H7 (cell line): ENCODE results near the gene MKI67. TPM values are rescaled to one million over a fixed set of nuclear protein-coding genes. Genes with fewer than 3 reads are reported as not detected.
"Not testable (repeated sequence)": the region's sequence is repeated elsewhere in the genome, so short reads cannot be mapped to it uniquely, and the experiment has no call there.

Experiments
- DNase-seq: peaks from one replicate; pipeline ENCODE4 v3.0.0; 2012
- H3K27me3 ChIP-seq: 2 replicates; pipeline ENCODE4 v1.6.0; 2011; ENCODE audit warnings: mild to moderate bottlenecking, low read length; ENCODE audit not compliant: control insufficient read depth, insufficient read depth
- H3K36me3 ChIP-seq: replicated peaks from 2 replicates; pipeline ENCODE4 v1.5.1; 2011; ENCODE audit warnings: low read length; ENCODE audit not compliant: control insufficient read depth, insufficient read depth
- H3K4me3 ChIP-seq: 2 replicates; pipeline ENCODE4 v1.5.1; 2011; ENCODE audit warnings: low read depth, mild to moderate bottlenecking, control low read depth, low read length, moderate library complexity; ENCODE audit not compliant: insufficient read depth
- total RNA-seq: library from RNA; depleted of rRNA; stranded (reverse); fragments of >200 nt; shearing (Covaris generic); gene quantifications from 2 replicates; pipeline ENCODE4 v1.2.3, GENCODE V29; 2014

Gene MKI67
- total RNA-seq, 1 experiment from 2014 or later = 17.1 TPM

DNA sequence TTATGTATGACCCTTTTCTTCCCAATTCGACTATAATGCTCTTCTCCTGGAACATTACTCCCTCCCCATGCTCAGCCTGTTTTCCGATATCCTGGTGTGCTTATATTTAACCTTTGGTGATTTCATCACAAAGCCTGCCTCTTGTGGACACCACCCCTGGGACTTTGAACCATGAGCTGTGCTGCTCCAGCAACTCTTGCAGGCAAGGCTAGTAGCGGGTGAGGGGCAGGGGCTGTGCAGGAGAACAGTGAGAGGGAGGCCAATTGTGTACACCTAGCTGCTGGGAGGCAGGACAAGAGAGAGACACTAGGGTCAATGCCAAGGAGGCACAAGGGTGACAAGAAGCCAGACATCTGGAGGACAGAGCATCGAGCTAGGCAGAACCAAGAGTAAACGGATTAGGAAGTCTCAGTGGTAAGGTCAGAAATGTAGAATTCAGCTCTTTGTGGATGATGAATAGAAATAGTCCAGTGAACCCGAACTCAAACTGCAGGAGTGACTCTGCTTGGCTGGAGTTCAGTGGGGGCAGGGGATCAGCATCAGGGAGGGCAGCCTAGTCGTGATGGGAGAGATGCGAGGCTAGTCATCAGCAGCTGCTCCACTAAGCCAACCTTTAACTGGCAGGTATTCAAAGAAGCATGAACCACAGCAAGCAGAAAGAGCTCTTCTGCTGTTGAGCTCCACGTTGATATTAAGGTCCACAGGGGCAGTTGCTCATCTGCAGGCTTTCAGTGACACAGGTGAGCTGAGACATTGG is 31.0 kb upstream of the MKI67 start:
- no peak for DNase-seq
- Histone ChIP-seq H3K36me3 (no peaks in the 10 kb centered on the region), H3K27me3 (no peaks in the 10 kb centered on the region), H3K4me3 (no peak overlapping the region)

DNA sequence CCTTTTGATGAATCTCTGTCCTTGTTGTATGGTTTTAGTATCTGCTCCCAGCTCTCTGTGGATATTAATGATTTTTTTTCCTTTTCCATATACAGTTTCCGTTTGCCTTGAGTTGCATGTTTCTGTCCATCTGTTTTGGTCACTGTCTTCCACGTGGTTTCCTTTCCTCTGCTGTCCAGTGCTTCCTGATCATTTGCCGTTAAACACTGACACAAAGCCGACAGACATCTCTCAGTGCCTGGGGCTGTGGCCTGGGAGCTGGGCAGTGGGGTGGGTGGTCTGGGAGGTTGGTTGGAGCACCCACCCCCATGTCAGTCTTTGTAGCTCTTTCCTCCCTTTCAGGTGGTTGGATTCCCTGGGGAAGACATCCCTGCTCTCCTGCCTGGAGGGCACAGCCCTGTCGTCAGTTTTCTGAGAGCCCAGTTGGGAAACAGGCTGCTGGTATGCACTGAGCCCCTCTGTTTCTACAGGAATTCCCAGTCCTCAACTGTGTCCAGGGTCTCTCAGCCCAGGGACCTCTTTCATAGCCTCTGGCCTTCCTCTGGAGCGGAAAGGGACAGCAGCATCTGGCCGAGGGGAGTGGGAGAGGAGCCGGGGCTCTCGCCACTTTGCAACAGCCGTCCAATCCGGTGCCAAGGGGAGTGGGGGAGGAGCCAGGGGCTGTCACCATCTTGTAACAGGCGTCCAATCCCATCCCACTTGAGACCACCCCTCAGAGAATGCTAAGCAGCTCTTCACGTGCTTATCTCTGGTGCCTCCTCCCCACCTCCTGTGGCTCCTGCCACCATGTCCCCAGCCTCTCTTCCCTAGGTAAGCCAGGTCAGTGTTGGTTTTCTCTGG is 26.7 kb upstream of the MKI67 start:
- Histone ChIP-seq H3K4me3 (no peak overlapping the region), H3K36me3 (no peaks in the 10 kb centered on the region), H3K27me3 (peaks cover 3% of the 10 kb centered on the region)
- DNase-seq = peak; percentile 72

GRCh38 chr10:128151031-128151430 is 24.8 kb upstream of the MKI67 start:
- DNase-seq = peak; percentile 46
- Histone ChIP-seq H3K4me3 (no peak overlapping the region), H3K36me3 (no peaks in the 10 kb centered on the region), H3K27me3 (peaks cover 3% of the 10 kb centered on the region)

DNA sequence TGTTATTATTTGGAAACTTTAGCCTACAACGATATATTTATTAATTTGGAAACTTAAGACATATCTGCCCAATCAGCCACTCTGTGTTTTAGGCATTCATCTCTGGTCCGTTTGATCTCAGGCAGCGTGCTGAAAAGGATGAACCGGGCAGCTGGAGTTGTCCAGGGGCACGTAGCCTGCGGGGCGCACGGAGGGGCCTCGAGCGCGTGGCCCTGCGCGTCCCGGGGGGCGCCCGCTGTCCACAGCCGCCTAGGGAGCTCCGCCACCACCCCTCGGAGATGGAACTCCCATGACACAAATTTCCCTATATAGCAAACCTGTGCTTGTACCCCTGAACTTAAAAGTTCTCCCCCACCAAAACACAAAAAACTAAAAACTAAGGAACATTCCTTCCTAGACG is 24.3 kb upstream of the MKI67 start:
- DNase-seq = peak; percentile 60
- Histone ChIP-seq H3K36me3 (no peaks in the 10 kb centered on the region), H3K27me3 (peaks cover 3% of the 10 kb centered on the region), H3K4me3 (peak overlapping the region; percentile 67)

- peak; percentile 98 for DNase-seq
- Histone ChIP-seq H3K36me3 (no peaks in the 10 kb centered on the region), H3K27me3 (peaks cover 3% of the 10 kb centered on the region), H3K4me3 (peak overlapping the region; percentile 67)
Observed at GRCh38 chr10:128150045-128150493, 23.8 kb upstream of the MKI67 start.

- DNase-seq = no peak
- Histone ChIP-seq H3K27me3 (peaks cover 3% of the 10 kb centered on the region), H3K36me3 (no peaks in the 10 kb centered on the region), H3K4me3 (peak overlapping the region; percentile 28; the same call in 1 of the 2 replicates)
Observed at GRCh38 chr10:128149267-128150014, 23.2 kb upstream of the MKI67 start.

DNA sequence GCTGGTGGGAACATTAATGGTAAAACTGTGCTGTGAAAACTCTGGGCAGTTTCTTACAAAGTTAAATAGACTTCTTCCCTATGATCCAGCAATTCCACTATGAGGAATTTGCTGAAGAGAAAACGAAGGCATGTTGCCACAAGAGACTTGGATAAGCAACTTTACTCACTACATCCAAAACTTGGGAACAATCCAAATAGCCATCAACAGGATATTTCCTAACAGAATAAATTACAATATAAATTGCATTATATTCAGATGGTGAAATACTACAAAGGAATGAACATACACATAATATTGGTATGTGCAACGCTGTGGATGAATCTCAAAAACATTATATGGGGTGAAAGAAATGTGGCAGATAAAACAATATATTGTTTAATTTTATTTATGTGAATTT is 21.4 kb upstream of the MKI67 start:
- no peak for DNase-seq
- Histone ChIP-seq H3K27me3 (peaks cover 3% of the 10 kb centered on the region), H3K4me3 (no peak overlapping the region), H3K36me3 (no peaks in the 10 kb centered on the region)

DNA sequence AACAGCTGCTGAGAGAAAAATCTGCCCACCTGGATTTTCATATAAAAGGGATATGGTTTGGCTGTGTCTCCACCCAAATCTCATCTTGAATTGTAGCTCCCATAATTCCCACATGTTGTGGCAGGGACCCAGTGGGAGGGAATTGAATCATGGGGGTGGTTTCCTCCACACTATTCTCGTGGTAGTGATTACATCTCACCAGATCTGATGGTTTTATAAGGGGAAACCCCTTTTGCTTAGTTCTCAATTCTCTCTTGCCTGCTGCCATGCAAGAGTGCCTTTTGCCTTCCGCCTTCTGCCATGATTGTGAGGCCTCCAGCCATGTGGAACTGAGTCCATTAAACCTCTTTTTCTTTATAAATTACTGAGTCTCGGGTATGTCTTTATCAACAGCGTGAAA is 20.8 kb upstream of the MKI67 start:
- Histone ChIP-seq H3K27me3 (peaks cover 3% of the 10 kb centered on the region), H3K36me3 (no peaks in the 10 kb centered on the region), H3K4me3 (no peak overlapping the region)
- DNase-seq = no peak

- Histone ChIP-seq H3K36me3 (no peaks in the 10 kb centered on the region), H3K27me3 (no peaks in the 10 kb centered on the region; the same call in 1 of the 2 replicates), H3K4me3 (no peak overlapping the region)
- DNase-seq = no peak
Observed at GRCh38 chr10:128144547-128144946, 18.3 kb upstream of the MKI67 start.

- no peak overlapping the region for H3K4me3 ChIP-seq
- no peaks in the 10 kb centered on the region for H3K36me3 ChIP-seq
- no peak for DNase-seq
- no peaks in the 10 kb centered on the region for H3K27me3 ChIP-seq
Observed at GRCh38 chr10:128143531-128143930, 17.3 kb upstream of the MKI67 start.

- DNase-seq = no peak
- Histone ChIP-seq H3K27me3 (no peaks in the 10 kb centered on the region), H3K36me3 (no peaks in the 10 kb centered on the region), H3K4me3 (no peak overlapping the region)
Observed at GRCh38 chr10:128140425-128140824, 14.2 kb upstream of the MKI67 start.

DNA sequence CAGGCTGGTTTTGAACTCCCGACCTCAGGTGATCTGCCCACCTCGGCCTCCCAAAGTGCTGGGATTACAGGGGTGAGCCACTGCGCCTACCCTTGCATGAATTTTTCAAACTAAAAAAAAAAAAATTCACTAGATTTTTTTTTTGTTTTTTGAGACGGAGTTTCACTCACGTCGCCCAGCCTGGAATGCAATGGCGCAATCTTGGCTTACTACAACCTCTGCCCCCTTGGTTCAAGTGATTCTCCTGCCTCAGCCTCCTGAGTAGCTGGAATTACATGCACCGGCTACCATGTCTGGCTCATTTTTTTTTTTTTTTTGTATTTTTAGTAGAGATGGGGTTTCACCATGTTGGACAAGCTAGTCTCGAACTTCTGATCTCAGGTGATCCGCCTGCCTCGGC is 12.2 kb upstream of the MKI67 start:
- H3K27me3 ChIP-seq, H3K36me3 ChIP-seq, DNase-seq, H3K4me3 ChIP-seq: not testable (repeated sequence)

DNA sequence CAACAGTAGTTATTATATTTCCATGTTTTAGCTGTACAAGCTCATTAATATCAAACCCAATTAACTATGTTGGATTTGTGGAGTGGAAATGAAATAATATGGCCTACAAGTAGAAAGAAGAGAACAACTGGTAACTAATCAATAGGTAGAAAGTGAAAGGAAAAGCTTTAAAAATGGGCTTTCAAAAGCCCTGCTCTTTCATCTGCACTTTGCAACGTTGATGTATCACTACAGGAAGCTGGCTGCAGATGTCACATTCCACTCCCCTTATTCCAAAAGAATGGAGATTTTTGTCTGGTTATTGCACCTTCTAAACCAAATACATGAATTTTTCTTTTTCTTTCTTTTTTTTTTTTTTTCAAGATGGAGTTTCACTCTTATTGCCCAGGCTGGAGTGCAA is 11.7 kb upstream of the MKI67 start:
- Histone ChIP-seq H3K4me3 (no peak overlapping the region), H3K36me3 (no peaks in the 10 kb centered on the region), H3K27me3 (no peaks in the 10 kb centered on the region)
- DNase-seq = no peak

GRCh38 chr10:128130051-128130450 is 3.8 kb upstream of the MKI67 start:
- 0 out of 2 replicates have a peak, but pooled peaks cover 1% of the 10 kb centered on the region for H3K27me3 ChIP-seq
- H3K4me3 ChIP-seq = no peak overlapping the region
- no peak for DNase-seq
- H3K36me3 ChIP-seq = no peaks in the 10 kb centered on the region
